ENCODE measurements around the gene MTHFD2L. TPM values are rescaled to one million over a fixed set of nuclear protein-coding genes. Genes with fewer than 3 reads are reported as not detected.

MTHFD2L gene
- total and polyA plus RNA-seq, 10 of the 15 experiments (the other 5 are each of a cell fraction or from before 2014, with no cell fraction given), result 4.8 to 25.4 (median 14.4) TPM

GRCh38 chr4:74317616-74318246 is 159.8 kb downstream of the MTHFD2L start (continued):
- no peak for TF ChIP-seq WRNIP1 (IDR thresholded peaks at IDR 0.05; ENCODE audit: borderline replicate concordance, low read depth, low read length)
- no peak for TF ChIP-seq ETV6 (conservative IDR thresholded peaks at IDR 0.05 in 1 of 2, IDR thresholded peaks at IDR 0.05 in 1 of 2; ENCODE audit: borderline replicate concordance in 1 of 2, low read depth in 1 of 2)
- no peak for TF ChIP-seq JUNB (IDR thresholded peaks at IDR 0.05)
- no peak for TF ChIP-seq ZBED1 (IDR thresholded peaks at IDR 0.05; ENCODE audit: borderline replicate concordance)
- TF ChIP-seq NR2C1 (IDR thresholded peaks at IDR 0.05), result no peak
- no peak for TF ChIP-seq SMAD5 (IDR thresholded peaks at IDR 0.05; ENCODE audit: low read depth)
- no peak for TF ChIP-seq ZNF207 (IDR thresholded peaks at IDR 0.05; ENCODE audit: borderline replicate concordance)
- TF ChIP-seq EGR1 (IDR thresholded peaks at IDR 0.05; ENCODE audit: borderline replicate concordance in 1 of 2, low read depth in 2 of 2, low read length in 2 of 2), result no peak
- no peak for TF ChIP-seq MEF2A (IDR thresholded peaks at IDR 0.05; ENCODE audit: insufficient read depth, low read depth, low read length)

GRCh38 chr4:74318276-74318675 is 160.4 kb downstream of the MTHFD2L start:
- in situ Hi-C loops (cut with MboI) (no loop called here), intact Hi-C loops (cut with micrococcal nuclease; ENCODE audit: unreplicated experiment) (no loop called here)
- H3K36me3 ChIP-seq (ENCODE audit: control insufficient read depth in 2 of 2, insufficient read depth in 2 of 2, low read length in 1 of 2), result no peaks in the 10 kb centered on the region
- no peak for TF ChIP-seq CHD1 (IDR thresholded peaks at IDR 0.05; ENCODE audit: low read depth, low read length)
- no peak for TF ChIP-seq USF1 (IDR thresholded peaks at IDR 0.05; ENCODE audit: borderline replicate concordance, extremely low read length, insufficient read depth, low read depth, low read length)
- no peak for TF ChIP-seq SREBF1 (IDR thresholded peaks at IDR 0.05; ENCODE audit: low read length)
- no peak for TF ChIP-seq EZH2 (IDR thresholded peaks at IDR 0.05; ENCODE audit: borderline replicate concordance, control insufficient read depth, low read depth, low read length)
- no peak for TF ChIP-seq WRNIP1 (IDR thresholded peaks at IDR 0.05; ENCODE audit: borderline replicate concordance, low read depth, low read length)
- TF ChIP-seq SMAD1 (IDR thresholded peaks at IDR 0.05; ENCODE audit: low read depth, partially characterized antibody), result no peak
- TF ChIP-seq ZNF217 (IDR thresholded peaks at IDR 0.05), result no peak
- no peak for TF ChIP-seq CEBPB (IDR thresholded peaks at IDR 0.05; ENCODE audit: borderline replicate concordance in 1 of 2, low read depth in 2 of 2, low read length in 2 of 2)
- no peak for TF ChIP-seq ZBTB11 (CRISPR knock-in tag; IDR thresholded peaks at IDR 0.05)
- no peak for TF ChIP-seq RBBP5 (conservative IDR thresholded peaks at IDR 0.05)
- H3K4me2 ChIP-seq (ENCODE audit: control insufficient read depth, insufficient read depth), result no peak overlapping the region
- H3K9me3 ChIP-seq (replicated peaks; ENCODE audit: control insufficient read depth, insufficient read depth, low read length), result no peaks in the 10 kb centered on the region
- no peak overlapping the region for H2AFZ ChIP-seq (ENCODE audit: control insufficient read depth, low read depth, low read length)
- CTCF ChIA-PET, result interaction anchor here (0.6 to 7.1 kb wide), 15 partner anchors 17 to 610 kb away, joined by 3 to 55 read pairs (median 4); no protein-coding TSS in a partner anchor
- H3K9ac ChIP-seq (ENCODE audit: control insufficient read depth, insufficient read depth, low read length), result no peak overlapping the region
- FAIRE-seq, result no peak
- peaks cover 9% of the 10 kb centered on the region for H3K4me1 ChIP-seq (ENCODE audit: control insufficient read depth, insufficient read depth, low read length)
- H3K79me2 ChIP-seq (ENCODE audit: control insufficient read depth, insufficient read depth, low read length), result no peaks in the 10 kb centered on the region
- SMC1A ChIA-PET (ENCODE audit: uncharacterized antibody, unreplicated experiment), result interaction anchor here (1.1 to 4.5 kb wide), 5 partner anchors 17 to 357 kb away, joined by 3 to 34 read pairs (median 5); no protein-coding TSS in a partner anchor
- no peak for DNase-seq (ENCODE audit: low read depth, low spot score)
- no peak for ATAC-seq
- no TSS peak for BruUV-seq (replicated peaks)
- H3K27ac ChIP-seq (ENCODE audit: control insufficient read depth, insufficient read depth), result no peak overlapping the region
- no peaks in the 10 kb centered on the region for H4K20me1 ChIP-seq (ENCODE audit: control insufficient read depth, insufficient read depth)
- WGBS (ENCODE audit: insufficient coverage, insufficient replicate concordance, low lambda C conversion rate, missing lambda C conversion rate), result 75% methylated on average over 2 of the region's 2 CpGs
- POLR2A ChIA-PET, result no interaction called here
- H3K4me3 ChIP-seq, result no peak overlapping the region
- 0 out of 4 replicates have a peak, but pooled peaks cover 0 to 3% of the 10 kb centered on the region in 2 experiments for H3K27me3 ChIP-seq (replicated peaks in 1 of 2; ENCODE audit: control insufficient read depth in 2 of 2, insufficient read depth in 2 of 2, low read length in 1 of 2)
- RAD21 ChIA-PET (ENCODE audit: unreplicated experiment), result interaction anchor here (1.0 to 4.0 kb wide), 6 partner anchors 12 to 358 kb away, joined by 3 to 22 read pairs (median 8); no protein-coding TSS in a partner anchor
